Measurements from ENCODE around the gene PTPN14.
A peak's percentile ranks its signal among the peaks of the same experiment; 100 is the strongest.

Gene PTPN14

DNA sequence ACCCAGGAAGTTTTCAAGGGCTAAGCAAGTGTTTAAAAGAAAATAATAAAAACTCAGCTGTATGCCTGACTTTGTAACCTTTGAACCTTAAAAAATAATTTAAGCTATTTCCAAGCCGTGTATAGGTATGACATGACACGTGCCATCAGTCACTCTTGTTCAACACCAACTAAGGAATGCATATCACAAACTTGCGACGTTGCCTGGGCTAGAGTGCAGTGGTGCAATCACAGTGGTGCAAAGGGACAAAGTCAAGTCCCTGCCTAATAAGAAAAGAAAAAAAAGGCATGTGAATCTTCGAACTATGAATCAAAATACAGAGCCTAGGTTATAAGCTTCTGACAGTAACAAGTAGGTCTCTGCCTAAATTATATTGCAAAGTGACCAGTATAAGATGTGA lies 191.3 kb downstream of the PTPN14 start:
- no peak for DNase-seq

DNA sequence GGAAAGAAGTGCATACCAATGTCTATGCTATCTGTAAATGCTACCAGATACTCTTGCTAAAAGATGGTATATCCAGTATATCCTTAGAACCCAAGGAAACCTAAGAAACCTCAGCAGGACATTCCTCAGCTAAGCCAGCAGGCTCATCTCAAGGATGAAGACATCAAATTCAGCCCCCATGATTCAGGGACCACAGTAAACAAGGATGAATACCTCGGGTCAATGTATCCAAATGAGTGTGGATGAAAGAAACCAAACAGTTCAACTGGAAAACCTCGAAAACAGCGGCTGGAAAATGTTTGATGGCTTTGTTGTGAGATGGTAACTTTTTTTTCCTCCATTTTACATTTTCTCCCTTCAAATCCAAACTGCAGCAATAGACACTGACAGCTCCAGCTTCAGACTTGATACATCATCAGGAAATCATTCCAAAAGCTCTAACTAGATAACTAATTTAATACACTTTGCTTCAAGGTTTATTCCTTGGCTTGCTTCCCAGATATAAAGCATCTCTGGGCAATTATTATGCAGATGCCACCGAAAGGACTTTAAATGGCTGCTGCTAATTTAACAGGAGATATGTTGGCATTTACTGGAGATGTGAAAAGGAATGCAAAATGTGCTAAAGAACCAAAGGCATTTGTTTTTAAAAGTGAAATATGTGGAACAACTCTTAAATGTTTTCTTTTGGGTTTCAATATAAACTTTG lies 196.8 kb downstream of the PTPN14 start:
- no peak for DNase-seq

DNA sequence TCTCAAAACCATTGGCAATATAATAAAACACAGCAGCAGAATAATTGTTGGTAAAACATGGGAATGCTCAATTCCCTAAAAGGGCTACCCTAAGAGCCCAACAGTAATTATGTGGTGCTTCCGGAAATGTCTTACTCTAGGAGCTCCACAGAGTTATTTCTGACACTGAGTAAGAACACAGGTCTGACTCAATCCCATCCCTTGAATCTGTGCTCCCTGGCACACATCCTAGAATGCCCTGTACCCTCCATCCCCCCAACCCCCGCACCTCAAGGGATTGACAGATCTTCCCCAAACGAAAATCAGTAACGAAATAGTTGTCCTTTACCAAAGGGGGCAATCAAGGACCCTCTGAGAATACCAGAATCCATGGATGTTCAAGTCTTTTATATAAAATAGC lies 198.6 kb downstream of the PTPN14 start:
- DNase-seq, result no peak

DNA sequence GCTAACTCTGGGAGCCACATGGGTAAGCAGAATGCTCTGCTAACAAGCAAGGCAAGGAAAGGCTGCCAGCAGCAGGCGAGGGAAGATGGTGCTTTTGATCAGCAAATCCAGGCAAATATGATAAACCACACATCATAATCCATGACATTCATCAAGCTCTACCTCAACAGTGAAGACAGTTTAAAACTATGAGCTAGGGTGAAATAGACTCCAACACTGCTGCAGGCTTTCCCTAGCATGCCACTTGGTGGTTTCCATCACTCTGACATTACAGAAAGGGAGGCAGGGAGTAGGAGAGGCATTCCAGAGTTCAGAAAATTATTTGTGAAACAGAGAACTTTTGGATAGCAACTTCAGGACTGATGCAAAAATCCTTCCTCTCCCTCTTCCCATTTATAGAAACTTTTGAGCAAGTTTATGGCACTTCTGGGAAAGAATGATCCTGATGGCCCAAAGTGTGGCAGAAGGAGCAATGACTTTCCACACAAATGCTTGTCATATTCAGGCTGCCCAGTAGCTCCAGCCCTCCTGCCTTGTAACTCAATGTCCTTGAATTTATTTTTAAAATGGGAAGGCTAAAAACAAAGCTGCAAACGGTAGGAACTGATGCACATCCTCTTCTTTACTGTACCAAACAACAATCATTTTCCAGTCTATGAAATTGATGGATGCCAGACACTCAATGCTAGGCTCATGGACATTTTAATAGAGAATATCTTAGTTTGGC lies 199.7 kb downstream of the PTPN14 start:
- no peak for DNase-seq

DNA sequence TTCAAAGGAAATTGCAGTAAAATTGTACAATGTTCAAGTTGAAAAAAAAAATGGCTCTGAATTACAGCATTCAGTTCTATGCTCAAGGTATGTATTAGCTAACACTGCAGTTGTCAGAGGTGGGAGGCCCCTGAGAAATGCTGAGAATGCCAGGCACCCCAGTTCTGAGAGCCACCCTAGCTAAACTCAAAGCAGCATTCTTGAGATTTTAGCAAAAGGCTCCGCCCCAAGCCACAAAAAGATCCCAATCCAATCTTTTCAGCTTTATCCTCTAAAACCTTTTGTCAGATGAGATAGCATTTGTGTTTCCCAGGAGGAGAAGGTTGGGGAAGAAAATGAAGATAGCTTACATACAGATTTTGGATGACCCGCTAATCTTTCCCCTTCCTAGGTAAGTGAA lies 201.6 kb downstream of the PTPN14 start:
- no peak for DNase-seq

DNA sequence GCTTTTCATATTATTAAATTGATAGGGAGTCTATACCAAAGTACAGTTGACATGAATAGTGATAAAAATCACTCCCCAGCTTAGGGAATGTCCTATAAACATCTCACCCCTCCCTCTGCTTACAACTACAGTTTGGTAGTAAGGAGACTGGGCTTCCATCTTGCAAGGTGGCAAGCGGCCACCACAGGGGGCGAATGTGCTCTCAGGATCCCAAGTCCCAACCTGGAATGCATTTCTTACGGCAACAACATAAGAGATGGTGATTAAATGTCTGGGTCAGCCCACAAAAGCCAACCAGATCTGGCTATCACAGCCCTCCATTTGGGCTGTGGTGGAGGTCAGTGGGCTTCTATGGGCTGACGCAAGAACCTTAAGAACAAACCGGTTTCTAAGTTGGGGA lies 202.4 kb downstream of the PTPN14 start:
- DNase-seq, result no peak

DNA sequence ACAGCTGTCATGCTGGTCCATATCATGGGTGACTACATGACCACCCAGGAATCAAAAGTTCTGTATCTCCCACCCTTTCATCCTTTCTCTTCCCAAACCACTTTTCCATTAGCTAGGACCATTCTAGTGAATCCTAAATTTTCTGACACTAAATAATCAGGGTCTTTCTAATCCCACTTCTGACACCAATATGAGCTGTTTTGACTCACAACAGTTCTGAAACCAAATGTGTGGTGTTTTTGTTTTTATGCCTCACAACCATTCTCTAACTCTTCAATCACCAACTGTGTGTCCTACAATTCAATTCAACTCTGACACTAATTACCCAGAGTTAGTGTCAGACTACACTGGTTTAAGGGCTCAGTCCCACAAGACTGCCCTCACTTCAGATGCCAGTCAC lies 206.5 kb downstream of the PTPN14 start:
- DNase-seq, result no peak

DNA sequence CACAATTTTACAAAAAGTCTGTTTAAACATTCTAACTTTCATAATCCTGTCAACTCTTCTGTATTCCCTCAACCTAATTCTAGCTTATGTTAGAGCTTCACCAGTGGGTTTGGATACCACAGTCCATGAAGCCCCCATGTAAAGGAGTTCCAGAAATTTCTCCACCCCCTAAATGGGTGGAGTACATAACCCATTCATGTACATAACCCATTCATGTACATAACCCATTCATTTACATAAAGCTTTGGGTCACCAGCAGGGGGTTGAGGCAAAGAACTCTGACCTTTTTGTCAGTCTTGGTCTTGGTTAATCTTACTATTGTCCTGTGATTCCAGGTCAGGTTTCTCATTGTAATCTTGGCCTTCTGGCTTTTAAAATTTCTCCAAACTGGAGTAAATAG lies 208.9 kb downstream of the PTPN14 start:
- DNase-seq, result no peak

DNA sequence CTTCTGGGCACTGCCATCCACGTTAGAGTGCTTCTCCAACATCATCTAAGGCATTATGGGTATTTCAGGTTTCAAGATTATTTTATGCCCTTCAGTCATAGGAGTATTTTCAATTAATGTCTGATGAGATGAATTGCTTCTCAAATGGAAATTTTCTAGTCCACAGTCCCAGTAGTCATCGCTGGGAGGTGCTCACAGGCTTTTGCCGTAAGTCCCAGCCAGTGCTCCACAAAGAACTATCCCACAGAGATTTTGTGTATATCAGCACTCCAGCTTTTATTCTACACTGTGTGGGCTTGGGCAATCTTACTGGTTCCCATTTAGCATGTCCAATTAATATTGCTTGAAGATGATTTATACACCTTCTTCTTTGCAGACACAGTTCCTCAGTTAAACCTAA lies 209.5 kb downstream of the PTPN14 start:
- DNase-seq, result no peak

DNA sequence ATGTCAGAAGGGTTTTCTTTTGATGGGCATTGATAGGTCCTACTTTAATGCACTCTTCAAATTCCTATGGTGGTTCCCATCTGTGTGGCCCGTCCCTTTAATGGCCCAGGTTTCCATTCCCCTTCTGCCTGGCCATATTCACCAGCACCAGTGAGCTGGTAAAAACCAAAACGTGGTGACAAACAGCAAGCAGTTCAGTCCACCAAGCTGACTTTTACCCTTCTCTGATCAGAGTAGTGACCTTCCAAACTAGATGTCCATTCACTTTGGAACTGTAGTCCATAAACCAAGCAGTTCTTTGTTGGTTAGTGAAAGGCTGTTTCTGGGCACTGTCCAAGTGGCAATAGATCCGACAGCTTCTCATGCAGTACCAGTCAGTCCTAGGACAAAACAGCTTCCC lies 209.9 kb downstream of the PTPN14 start:
- no peak for DNase-seq

DNA sequence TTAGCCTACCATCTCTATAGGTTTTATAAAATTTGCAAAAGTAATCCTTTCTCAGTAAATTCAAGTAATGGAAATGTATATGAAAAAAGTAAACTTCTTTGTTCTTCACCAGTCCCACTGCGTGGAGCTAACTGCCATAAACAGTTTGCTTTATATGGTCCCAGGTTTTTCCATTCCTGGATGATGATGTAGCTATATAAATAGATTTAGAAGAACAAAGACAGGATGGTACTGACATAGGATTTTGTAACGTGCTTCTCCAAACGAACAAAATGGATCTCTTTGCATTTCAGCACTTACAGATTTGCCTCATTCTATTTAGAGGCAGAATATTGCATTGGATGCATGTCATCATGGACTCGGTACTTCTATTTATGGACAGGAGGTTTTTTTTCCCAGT lies 213.2 kb downstream of the PTPN14 start:
- no peak for DNase-seq

DNA sequence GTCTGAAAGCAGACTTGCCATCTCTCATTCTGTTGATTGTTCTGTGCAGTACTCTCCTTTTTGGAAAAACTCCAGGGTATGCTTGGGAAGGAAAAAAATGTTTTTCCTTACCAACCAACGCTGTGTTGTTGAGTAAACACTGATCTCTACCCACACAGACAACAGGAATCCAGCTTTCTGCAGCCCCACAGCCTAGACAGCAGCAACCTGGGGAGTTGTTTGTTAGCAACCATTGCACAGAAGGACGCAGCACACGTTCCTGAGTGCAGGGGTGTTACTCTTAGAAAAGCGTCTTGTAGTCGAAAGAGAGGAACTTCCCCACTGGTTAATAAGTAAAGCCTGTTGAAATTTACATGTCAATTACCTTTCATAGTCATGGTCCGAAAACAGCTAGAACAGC lies 213.9 kb downstream of the PTPN14 start:
- DNase-seq, result no peak

DNA sequence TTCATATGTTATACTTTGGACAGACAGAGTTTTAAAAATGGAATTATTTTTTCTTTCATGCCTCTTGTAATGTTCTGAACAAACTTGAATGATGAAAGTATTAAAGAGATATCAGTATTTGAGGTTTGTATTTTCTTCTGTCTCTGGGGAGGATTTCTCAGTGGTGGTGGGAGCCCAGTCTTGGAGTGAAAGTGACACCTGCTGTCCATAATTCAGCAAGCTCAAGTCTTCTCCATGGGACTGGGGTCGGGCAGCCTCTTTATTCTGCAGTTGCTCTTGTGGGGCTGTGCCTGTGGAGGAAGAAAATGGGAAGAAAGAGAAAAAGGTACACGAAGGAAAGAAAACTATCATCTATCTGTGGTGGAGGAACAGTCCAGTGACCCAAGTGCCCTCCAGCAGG lies 214.4 kb downstream of the PTPN14 start:
- DNase-seq, result no peak

DNA sequence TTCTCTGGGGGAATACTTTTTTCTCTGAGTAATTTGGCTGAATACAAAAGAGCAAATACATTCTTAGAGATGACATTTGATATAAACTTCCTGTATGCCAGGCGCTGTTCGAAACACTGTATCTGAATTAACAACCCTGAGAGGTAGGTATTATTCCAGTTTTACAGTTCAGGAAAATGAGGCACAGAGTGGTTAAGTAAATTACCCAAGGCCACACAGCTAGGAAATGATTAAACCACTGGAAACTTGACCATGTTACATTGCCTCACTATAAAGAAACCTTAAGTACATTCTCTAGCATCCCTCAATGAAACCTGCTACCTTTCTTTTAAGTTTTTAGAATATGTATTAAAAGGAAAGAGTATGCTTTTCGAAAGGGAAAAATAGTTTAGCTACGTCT lies 215.8 kb downstream of the PTPN14 start:
- DNase-seq, result no peak

DNA sequence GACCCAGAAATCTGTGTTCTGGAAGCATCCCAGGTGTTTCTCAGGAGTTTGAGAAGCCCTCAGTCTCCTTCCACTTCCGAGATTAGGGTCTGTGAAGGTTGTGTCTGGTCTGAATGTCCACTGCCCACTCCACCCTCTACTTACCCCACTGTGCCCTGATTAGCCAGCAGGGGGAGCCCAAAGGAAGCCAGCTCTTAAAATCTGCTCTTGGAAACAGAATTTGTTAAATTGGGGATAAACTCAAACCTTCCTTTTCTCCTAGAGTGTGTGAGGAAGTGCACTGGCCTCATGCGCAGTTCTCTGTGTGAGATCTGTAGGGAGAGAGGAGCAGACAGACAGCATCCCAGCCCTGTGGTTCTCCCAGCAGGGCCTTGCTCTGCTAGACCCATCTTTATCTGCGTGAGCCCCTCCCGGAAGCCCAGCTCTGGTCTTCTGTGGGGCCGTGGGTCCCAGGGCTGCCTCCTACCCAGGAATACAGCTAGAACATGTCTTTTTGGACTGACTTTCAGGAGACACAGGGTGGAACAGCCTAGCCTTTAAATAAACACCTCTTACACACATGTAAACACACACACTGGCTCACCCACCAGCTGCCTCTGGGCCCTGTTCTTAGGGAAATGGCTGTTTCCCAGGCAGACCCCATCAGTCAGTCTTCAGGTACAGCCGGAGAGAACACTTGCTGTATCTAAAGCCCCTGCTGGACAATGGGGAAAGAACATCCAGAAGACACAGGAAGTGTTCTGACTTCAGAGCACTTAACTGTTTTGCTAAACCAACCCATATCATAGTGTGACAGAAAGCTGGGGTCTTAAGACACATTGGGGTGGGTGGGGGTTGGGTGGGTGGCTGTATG lies 218.2 kb downstream of the PTPN14 start:
- DNase-seq, result no peak

DNA sequence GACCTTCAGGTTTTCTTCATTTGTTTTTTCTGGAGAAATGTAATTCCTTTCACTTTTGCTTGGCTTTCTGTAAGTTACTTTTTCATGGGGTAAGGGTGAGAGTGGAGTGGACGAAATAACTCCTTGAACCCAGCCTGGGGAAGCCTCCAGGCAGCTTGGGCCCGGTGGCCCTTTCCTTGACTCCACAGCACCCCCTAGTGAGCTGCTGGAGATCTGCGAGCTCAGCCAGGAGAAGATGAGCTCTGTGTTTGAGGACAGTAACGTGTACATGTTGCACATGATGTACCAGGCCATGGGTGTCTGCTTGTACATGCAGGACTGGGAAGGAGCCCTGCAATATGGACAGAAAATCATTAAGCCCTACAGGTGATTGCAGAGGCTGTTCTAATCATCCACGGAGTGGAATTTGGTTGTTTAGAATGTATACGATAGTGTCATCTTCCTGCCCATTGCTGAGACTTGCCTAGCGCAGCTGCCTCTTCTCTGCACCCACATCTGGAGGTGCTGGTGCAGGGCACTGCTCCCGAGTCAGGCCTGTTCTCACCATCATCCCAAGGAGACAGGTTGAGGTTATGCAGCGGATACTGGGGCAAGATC lies 219.5 kb downstream of the PTPN14 start:
- DNase-seq, result no peak

DNA sequence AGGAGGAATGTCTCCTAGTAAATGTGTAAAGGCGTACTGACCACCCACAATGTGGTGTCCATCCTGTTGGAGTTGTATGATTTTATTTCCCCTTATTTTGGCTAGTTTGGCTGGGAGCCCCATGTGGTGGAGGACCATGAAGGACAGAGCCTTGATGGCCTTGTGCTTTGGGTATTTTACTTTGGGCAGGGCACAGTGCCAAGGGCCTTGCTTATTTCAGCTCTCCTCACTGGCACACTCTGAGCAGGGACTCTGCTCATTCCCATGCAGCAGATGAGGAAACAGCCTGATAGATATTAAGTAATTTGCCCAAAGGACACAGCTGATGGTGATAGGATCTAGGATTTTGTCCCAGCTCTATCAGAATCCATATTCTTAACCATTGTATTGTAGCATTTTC lies 220.2 kb downstream of the PTPN14 start:
- DNase-seq, result no peak

DNA sequence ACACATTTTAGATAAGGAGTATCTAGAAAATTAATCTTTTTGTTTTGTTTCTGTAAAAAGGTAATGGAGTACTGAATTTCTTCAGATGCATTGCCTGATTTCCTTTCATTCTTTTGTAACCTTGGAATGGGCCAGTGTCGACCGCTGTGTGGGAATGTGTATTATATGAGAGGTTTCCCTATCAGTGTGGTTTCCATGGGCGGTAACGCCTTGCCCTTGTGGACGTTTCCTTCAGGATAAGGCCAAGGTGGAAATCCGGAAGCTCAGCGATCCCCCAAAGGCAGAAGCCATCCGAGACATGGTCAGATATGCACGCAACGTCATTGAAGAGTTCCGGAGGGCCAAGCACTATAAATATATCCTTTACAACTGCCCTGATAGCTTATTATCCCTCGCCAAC lies 220.7 kb downstream of the PTPN14 start:
- no peak for DNase-seq

DNA sequence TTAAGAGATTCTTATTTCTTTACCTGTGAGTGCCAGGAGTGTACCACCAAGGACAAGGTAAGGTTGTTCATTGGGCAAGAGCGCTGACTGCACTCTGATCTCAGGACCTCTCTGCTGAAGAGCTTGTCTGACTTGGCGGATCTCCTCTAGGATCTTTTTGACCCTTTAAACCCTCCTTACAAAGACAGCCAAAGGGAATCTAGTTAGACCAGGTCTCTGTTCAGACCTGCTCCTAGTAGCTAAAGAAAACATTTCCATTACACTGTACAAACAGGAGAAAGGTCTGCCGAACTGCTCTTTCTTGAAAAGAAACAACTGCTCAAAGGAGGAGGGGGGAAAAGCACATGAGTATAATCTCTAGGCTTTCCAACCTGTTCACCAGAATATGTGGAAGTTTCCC lies 221.2 kb downstream of the PTPN14 start:
- no peak for DNase-seq

DNA sequence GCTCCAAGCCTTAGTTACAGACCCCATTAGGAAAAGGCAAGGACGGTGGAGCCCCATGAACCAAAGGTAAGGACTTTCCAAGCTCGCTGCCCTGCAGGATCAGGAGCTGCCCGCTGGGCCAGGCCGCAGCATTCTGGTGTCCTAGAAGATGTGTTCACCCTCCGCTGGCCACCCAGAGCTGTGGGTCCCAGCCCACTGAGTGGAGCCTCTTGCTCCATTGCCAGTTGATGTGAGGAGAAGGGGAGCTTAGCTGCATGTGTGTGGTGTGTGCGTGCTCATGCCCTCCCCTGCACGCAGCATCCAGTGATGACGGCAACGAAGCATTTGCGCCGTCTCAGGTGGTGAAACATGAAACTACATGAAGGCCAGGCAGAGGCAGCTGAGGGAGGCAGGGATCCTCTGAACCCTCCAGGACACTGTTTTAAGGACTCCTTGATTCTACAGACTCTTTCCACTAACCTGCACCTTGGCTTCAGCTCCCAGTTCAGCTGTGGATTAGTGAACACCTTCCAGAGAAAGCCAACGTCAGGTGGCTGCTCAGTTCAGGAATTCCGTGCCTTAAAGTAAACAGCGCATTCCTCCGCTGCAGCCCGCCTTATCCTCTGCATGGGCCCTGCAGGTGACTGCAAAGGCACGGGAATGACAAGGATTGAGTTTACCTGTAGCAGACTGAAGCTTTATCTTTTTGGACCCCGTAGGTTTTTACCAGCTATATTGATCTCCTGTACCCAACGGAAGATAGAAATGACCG lies 221.8 kb downstream of the PTPN14 start:
- DNase-seq, result no peak

DNA sequence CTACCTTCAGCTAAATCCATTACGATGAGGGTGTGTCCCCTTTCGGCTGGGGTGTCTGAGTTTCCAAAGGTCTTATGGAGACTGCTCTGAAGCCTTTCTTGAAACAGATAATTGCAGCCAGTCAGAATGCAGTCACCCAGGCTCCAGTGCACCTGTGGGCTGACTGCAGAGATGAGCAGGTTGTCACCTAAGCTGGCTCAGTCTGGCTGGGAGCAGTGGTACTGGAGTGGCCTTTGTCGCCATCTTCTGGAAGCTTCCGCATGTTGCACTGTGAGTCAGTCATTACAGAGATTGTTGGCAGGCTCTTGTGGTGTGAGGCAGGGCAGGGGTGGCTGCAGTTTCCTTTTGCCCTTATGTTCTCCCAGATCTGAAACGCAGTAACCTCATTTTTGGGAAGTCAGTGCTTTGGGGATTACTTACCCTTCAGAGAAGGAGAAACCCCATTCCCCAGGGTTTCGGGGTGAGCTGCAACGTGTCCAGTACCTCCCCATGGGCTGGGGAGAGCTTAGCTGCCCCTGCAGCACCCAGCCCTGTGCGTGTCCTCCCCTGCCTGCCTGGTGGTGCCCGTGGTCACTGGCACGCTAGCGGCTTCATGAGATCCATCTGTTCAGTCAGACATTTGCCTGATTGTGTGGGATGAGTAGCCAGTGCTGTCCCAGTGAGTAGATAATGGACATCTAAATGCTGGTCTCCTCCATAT lies 222.5 kb downstream of the PTPN14 start:
- DNase-seq, result peak; percentile 44

DNA sequence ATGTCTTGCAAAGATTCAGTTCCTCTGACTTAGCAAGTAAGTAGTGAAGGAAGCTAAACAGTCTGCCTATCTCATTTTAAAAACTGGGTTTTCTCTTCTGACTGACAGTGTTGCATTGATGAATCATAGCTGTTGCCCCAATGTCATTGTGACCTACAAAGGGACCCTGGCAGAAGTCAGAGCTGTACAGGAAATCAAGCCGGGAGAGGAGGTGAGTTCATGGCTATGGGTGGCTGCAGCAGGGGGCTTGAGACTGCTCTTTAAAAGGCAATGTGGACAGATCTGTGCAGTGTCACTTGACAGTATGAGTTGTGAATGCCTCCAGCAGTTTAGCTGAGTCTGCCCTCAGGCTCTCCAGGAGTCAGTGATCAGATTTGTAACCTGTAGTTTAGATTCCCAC lies 223.9 kb downstream of the PTPN14 start:
- no peak for DNase-seq
